ENCODE data around the gene PIKFYVE. TPM values are rescaled to one million over a fixed set of nuclear protein-coding genes. Genes with fewer than 3 reads are reported as not detected.

Gene PIKFYVE
- total and polyA plus RNA-seq, 4 donors, result 5.7 to 46.9 (median 17.3) TPM

DNA sequence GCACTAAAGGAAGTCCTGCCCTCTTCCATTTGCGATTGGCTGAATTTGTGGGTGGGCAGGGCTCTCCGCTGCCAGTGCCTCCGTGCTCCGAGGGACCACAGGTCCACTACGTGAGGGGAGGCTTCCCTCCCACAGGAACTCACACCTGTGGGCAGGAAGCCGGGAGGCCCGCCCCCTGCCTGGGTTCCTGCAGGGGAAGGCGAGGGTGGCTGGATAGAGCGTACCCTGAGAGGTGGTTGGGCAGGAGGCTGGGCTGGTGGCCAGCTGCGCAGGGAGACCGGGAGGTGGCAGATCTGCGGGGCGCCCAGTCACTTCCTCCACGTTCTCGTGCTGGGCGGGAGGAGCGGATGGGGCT lies 93.6 kb downstream of the PIKFYVE start:
- no peak for ATAC-seq (ENCODE audit: insufficient read depth, low FRiP score)
- DNase-seq, result no peak
- TF ChIP-seq, protein P1, sequence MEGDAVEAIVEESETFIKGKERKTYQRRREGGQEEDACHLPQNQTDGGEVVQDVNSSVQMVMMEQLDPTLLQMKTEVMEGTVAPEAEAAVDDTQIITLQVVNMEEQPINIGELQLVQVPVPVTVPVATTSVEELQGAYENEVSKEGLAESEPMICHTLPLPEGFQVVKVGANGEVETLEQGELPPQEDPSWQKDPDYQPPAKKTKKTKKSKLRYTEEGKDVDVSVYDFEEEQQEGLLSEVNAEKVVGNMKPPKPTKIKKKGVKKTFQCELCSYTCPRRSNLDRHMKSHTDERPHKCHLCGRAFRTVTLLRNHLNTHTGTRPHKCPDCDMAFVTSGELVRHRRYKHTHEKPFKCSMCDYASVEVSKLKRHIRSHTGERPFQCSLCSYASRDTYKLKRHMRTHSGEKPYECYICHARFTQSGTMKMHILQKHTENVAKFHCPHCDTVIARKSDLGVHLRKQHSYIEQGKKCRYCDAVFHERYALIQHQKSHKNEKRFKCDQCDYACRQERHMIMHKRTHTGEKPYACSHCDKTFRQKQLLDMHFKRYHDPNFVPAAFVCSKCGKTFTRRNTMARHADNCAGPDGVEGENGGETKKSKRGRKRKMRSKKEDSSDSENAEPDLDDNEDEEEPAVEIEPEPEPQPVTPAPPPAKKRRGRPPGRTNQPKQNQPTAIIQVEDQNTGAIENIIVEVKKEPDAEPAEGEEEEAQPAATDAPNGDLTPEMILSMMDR (IDR thresholded peaks at IDR 0.05; ENCODE audit: control extremely low read depth, extremely low read depth), result no peak
- H3K27me3 ChIP-seq (ENCODE audit: control insufficient read depth in 3 of 3, insufficient read depth in 3 of 3, low read length in 2 of 3), result no peaks in the 10 kb centered on the region
- no peaks in the 10 kb centered on the region for H3K9me3 ChIP-seq (ENCODE audit: control insufficient read depth in 4 of 4, insufficient read depth in 3 of 4, low read length in 3 of 4)
- H3K4me3 ChIP-seq, result no peak overlapping the region
- no peak overlapping the region for H3K27ac ChIP-seq (ENCODE audit: low read depth in 1 of 2, low read length in 1 of 2)
- 45 to 80% methylated on average over 17 of the region's 17 CpGs for WGBS, 2 donors
- H3K36me3 ChIP-seq (ENCODE audit: control insufficient read depth in 4 of 4, insufficient read depth in 4 of 4, low read length in 4 of 4), result peaks cover 0 to 9% (median 6%) of the 10 kb centered on the region in 4 donors
- H3K9ac ChIP-seq (ENCODE audit: insufficient read depth in 1 of 2, low read length in 2 of 2), result no peak overlapping the region
- H3K4me1 ChIP-seq (ENCODE audit: control insufficient read depth in 5 of 5, insufficient read depth in 5 of 5, low read length in 5 of 5), result no peaks in the 10 kb centered on the region

DNA sequence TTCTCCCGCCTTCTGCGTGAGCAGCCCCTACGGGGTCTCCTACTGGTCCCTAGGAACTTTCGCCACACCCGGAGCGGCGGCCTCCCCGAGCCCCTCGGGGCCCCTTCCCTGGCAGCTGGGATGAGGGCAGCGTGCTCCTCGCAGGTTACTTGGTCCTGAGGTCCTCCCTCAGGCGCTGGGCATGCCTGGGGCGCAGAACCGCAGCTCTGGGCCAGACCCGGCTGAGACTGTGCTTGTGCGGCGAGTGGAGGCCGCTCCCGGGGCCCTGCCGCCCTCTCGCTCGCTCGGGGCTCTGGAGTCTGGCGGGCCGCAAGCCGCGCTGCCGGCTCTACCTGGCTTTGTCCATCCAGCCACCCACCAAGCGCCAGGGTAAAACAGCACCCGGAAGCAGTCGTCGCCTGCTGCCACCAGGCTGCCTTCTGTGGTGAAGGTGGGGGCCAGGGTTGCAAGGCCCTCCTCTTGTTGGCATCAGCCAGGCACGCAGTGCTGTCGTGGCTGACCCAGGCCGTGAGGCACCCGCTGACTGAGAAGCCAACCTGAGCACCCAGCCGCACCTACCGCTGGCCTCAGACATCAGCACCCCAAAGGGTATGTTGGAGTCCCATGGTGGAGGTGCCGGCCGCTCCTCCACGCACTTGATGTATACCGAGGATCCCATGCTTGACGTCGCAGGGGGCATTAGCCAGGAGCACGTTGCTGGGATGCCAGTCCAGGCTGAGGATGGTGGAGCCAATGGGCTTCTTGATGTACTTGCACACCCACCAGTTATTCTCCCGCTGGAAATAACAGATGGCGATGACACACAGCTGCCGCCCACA lies 94.4 kb downstream of the PIKFYVE start:
- WGBS, 2 donors, result 94 to 95% methylated on average over 47 to 48 of the region's 48 CpGs
- Histone ChIP-seq H3K4me3 (no peak overlapping the region), H3K27me3 (ENCODE audit: control insufficient read depth in 3 of 3, insufficient read depth in 3 of 3, low read length in 2 of 3) (no peaks in the 10 kb centered on the region), H3K36me3 (ENCODE audit: control insufficient read depth in 4 of 4, insufficient read depth in 4 of 4, low read length in 4 of 4) (peaks cover 0 to 5% (median 1%) of the 10 kb centered on the region in 4 donors), H3K27ac (ENCODE audit: low read depth in 1 of 2, low read length in 1 of 2) (no peak overlapping the region), H3K9ac (ENCODE audit: insufficient read depth in 1 of 2, low read length in 2 of 2) (no peak overlapping the region), H3K4me1 (ENCODE audit: control insufficient read depth in 5 of 5, insufficient read depth in 5 of 5, low read length in 5 of 5) (no peaks in the 10 kb centered on the region), H3K9me3 (ENCODE audit: control insufficient read depth in 4 of 4, insufficient read depth in 3 of 4, low read length in 3 of 4) (peaks cover 0 to 4% (median 1%) of the 10 kb centered on the region in 4 donors)
- ATAC-seq (ENCODE audit: insufficient read depth, low FRiP score), result no peak
- TF ChIP-seq, protein P1 (IDR thresholded peaks at IDR 0.05; ENCODE audit: control extremely low read depth, extremely low read depth), result no peak
- DNase-seq, result no peak

DNA sequence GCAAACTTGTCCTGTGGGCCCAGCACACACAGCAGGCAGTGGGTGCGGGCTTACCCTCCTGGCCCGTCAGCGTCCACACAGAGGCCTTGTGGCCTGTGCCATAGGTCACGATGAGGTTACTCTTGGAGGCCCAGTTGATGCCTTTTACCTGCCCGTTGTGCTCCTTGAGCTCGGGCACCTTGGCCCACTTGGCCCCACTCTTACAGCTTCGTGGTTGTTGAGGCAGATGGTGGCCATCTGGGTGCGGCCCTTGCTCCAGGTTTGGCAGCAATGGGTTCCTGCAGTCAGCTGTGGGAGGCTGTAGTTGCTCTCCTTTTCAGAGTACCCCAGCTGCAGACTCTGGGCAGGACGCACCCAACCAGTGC lies 95.0 kb downstream of the PIKFYVE start:
- ATAC-seq (ENCODE audit: insufficient read depth, low FRiP score), result no peak

More for the DNA sequence above, 95.0 kb downstream of the PIKFYVE start:
- no peak overlapping the region for H3K4me3 ChIP-seq
- WGBS, 2 donors, result 91 to 95% methylated on average over 9 of the region's 9 CpGs
- TF ChIP-seq, protein P1 (IDR thresholded peaks at IDR 0.05; ENCODE audit: control extremely low read depth, extremely low read depth), result no peak
- no peaks in the 10 kb centered on the region for H3K27me3 ChIP-seq (ENCODE audit: control insufficient read depth in 3 of 3, insufficient read depth in 3 of 3, low read length in 2 of 3)
- no peak overlapping the region for H3K9ac ChIP-seq (ENCODE audit: insufficient read depth in 1 of 2, low read length in 2 of 2)
- no peaks in the 10 kb centered on the region for H3K4me1 ChIP-seq (ENCODE audit: control insufficient read depth in 5 of 5, insufficient read depth in 5 of 5, low read length in 5 of 5)
- H3K27ac ChIP-seq (ENCODE audit: low read depth in 1 of 2, low read length in 1 of 2), result no peak overlapping the region
- DNase-seq, result no peak
- H3K36me3 ChIP-seq (ENCODE audit: control insufficient read depth in 4 of 4, insufficient read depth in 4 of 4, low read length in 4 of 4), result peaks cover 0 to 5% (median 1%) of the 10 kb centered on the region in 4 donors
- H3K9me3 ChIP-seq (ENCODE audit: control insufficient read depth in 4 of 4, insufficient read depth in 3 of 4, low read length in 3 of 4), result peaks cover 0 to 4% (median 1%) of the 10 kb centered on the region in 4 donors
